ENCODE measurements around the gene GRIP1.

DNA sequence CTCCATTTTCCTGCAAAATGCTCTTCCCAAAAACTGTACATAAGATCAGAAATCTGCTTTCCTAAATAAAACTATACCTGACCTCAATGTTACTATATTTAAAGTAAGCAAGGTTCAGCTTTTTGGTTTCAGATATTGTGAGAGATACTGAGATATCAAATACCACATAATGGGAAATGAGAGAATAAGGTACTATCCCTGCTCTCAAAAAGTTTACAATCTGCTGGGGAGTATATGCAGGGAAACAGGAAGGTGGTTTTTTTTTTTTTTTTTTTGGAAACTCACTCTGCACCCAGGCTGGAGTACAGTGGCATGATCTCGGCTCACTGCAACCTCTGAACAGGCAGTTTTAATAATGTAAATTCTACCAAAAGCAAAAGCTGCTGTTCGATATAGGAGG, 327.6 kb downstream of the GRIP1 start:
- TF ChIP-seq CTCF (IDR thresholded peaks at IDR 0.05; ENCODE audit: borderline replicate concordance, extremely low read depth, low read length, poor library complexity, severe bottlenecking) = no peak
- TF ChIP-seq EZH2 (IDR thresholded peaks at IDR 0.05; ENCODE audit: borderline replicate concordance, low read depth, low read length, severe bottlenecking) = no peak

Measured in DND-41 (cell line).